HG02610 (cell line): ENCODE results near the gene POC1A.

Experiments used
- ATAC-seq: cut with Tn5 transposase; IDR thresholded peaks from one replicate; pipeline ENCODE4 v1.9.1; 2021; ENCODE audit warnings: mild to moderate bottlenecking, moderate library complexity; ENCODE audit not compliant: unreplicated experiment

POC1A gene

GRCh38 chr3:52108302-52109232, 45.7 kb downstream of the POC1A start:
- ATAC-seq: no peak

- no peak for ATAC-seq
Observed at GRCh38 chr3:52106951-52107611, 47.1 kb downstream of the POC1A start.

GRCh38 chr3:52104684-52105640, 49.3 kb downstream of the POC1A start:
- ATAC-seq: no peak

- ATAC-seq: no peak
Observed at GRCh38 chr3:52102934-52103333, 51.3 kb downstream of the POC1A start.

- ATAC-seq: no peak
Observed at GRCh38 chr3:52099001-52099401, 55.2 kb downstream of the POC1A start.

- ATAC-seq: no peak
Observed at GRCh38 chr3:52097851-52098507, 56.2 kb downstream of the POC1A start.

- ATAC-seq: no peak
Observed at GRCh38 chr3:52095990-52096775, 58.0 kb downstream of the POC1A start.

GRCh38 chr3:52094571-52095485, 59.4 kb downstream of the POC1A start:
- ATAC-seq: no peak

GRCh38 chr3:52093756-52094545, 60.3 kb downstream of the POC1A start:
- no peak for ATAC-seq

GRCh38 chr3:52092891-52093290, 61.3 kb downstream of the POC1A start:
- no peak for ATAC-seq

- no peak for ATAC-seq
Observed at GRCh38 chr3:52092271-52092660, 62.0 kb downstream of the POC1A start.

GRCh38 chr3:52091586-52092270, 62.5 kb downstream of the POC1A start:
- no peak for ATAC-seq

- no peak for ATAC-seq
Observed at GRCh38 chr3:52090933-52091468, 63.2 kb downstream of the POC1A start.

GRCh38 chr3:52090131-52090932, 63.9 kb downstream of the POC1A start:
- ATAC-seq: no peak

GRCh38 chr3:52089691-52090090, 64.5 kb downstream of the POC1A start:
- no peak for ATAC-seq
